Right atrium auricular region (tissue), 2 donors: ENCODE measurements around the gene PARP11. TPM values are rescaled to one million over a fixed set of nuclear protein-coding genes. Genes with fewer than 3 reads are reported as not detected.

Source experiments
- DNase-seq: peaks from one replicate; pipeline ENCODE4 v3.0.0-alpha.2; 2019; ENCODE audit warnings: low spot score
- H3K27ac ChIP-seq, 2 donors: fragments of 200-600 bp; sonication (generic); 1 replicate in 1 of 2; 2 replicates in 1 of 2; pipeline ENCODE4 v1.5.1; 2016 to 2019
- H3K27me3 ChIP-seq, 2 donors: fragments of 200-600 bp; sonication (generic); one replicate each; pipeline versions ENCODE4 v1.5.1 to v1.6.0; 2017 to 2019
- H3K36me3 ChIP-seq: fragments of 200-600 bp; sonication (generic); one replicate; pipeline ENCODE4 v1.5.1; 2016
- H3K4me1 ChIP-seq, 2 donors: fragments of 200-600 bp; sonication (generic); one replicate each; pipeline versions ENCODE4 v1.5.1 to v1.6.0; 2017 to 2019
- H3K4me3 ChIP-seq, 2 donors: fragments of 200-600 bp; sonication (generic); 1 replicate in 1 of 2; 2 replicates in 1 of 2; pipeline ENCODE4 v1.5.1; 2017 to 2019; ENCODE audit warnings: mild to moderate bottlenecking in 1 of 2, moderate library complexity in 1 of 2
- H3K9me3 ChIP-seq, 2 donors: fragments of 200-600 bp; sonication (generic); one replicate each; pipeline ENCODE4 v1.5.1; 2019
- total RNA-seq, 2 donors: library from RNA; depleted of rRNA; stranded (reverse); fragments of >200 nt; gene quantifications; one replicate each; pipeline ENCODE4 v1.1.0, GENCODE V29; 2016
- TF ChIP-seq, protein P1 (sequence below), 2 donors: fragments of 200-600 bp; sonication (generic); IDR thresholded peaks; one replicate each; pipeline ENCODE4 v1.5.1; 2019; ENCODE audit warnings: antibody characterized with exemption in 2 of 2

Gene PARP11
- total RNA-seq, 2 donors from 2014 or later, result 2.6 to 2.9 TPM

DNA sequence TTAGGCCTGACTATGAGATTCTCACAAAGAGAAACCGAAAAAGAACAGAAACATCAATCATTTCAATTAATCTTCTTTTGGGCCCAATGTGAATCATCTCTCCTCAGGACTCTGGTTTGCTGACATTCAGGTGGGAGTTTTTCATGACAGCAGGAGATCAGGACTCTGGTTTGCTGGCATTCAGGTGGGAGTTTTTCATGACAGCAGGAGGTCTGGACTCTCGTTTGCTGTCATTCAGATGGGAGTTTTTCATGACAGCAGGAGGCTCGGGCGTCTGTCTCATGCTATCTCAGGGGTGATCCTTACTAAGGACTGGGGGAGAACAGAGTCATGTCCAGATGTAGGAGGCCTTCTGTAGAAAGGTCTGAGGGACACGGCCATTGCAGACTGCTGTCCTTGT, 40.1 kb upstream of the PARP11 start:
- Histone ChIP-seq H3K27me3 (no peaks in the 10 kb centered on the region), H3K36me3 (no peaks in the 10 kb centered on the region), H3K4me1 (no peaks in the 10 kb centered on the region), H3K27ac (no peak overlapping the region), H3K4me3 (no peak overlapping the region), H3K9me3 (no peaks in the 10 kb centered on the region)
- no peak for DNase-seq
- TF ChIP-seq, protein P1, sequence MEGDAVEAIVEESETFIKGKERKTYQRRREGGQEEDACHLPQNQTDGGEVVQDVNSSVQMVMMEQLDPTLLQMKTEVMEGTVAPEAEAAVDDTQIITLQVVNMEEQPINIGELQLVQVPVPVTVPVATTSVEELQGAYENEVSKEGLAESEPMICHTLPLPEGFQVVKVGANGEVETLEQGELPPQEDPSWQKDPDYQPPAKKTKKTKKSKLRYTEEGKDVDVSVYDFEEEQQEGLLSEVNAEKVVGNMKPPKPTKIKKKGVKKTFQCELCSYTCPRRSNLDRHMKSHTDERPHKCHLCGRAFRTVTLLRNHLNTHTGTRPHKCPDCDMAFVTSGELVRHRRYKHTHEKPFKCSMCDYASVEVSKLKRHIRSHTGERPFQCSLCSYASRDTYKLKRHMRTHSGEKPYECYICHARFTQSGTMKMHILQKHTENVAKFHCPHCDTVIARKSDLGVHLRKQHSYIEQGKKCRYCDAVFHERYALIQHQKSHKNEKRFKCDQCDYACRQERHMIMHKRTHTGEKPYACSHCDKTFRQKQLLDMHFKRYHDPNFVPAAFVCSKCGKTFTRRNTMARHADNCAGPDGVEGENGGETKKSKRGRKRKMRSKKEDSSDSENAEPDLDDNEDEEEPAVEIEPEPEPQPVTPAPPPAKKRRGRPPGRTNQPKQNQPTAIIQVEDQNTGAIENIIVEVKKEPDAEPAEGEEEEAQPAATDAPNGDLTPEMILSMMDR (IDR thresholded peaks at IDR 0.05), result no peak

DNA sequence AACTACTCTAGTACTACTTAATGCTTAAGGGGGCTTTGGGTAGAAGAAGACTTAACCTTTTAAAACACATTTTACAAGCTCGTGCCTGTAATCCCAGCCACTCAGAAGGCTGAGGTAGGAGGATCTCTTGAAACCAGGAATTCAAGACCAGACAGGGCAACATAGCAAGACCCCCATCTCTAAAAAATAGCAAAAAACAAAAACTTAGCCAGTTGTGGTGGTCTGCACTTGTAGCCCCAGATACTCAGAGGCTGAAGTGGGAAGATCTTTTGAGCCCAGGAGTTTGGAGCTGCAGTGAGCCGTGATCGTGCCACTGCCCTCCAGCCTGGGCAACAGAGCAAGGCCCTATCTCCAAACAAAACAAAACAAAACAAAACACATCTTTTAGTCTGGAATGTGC, 39.7 kb upstream of the PARP11 start:
- no peaks in the 10 kb centered on the region for H3K4me1 ChIP-seq
- DNase-seq, result no peak
- H3K27ac ChIP-seq, result no peak overlapping the region
- no peaks in the 10 kb centered on the region for H3K9me3 ChIP-seq
- H3K4me3 ChIP-seq, result no peak overlapping the region
- TF ChIP-seq, protein P1 (IDR thresholded peaks at IDR 0.05), result no peak
- no peaks in the 10 kb centered on the region for H3K36me3 ChIP-seq
- no peaks in the 10 kb centered on the region for H3K27me3 ChIP-seq

DNA sequence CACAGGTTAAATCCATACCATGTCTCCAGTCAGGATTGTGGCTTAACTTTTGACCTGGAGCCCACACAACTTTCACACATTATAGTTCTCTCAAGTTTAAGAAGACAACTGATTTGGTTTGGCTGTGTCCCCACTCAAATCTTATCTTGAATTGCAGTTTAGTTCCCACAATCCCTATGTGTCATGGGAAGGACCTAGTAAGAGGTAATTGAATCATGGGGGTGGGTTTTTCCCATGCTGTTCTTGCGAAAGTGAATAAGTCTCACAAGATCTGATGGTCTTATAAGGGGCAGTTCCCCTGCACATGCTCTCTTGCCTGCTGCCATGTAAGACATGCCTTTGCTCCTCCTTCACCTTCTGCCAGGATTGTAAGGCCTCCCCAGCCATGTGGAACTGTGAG, 38.2 kb upstream of the PARP11 start:
- TF ChIP-seq, protein P1 (IDR thresholded peaks at IDR 0.05), result no peak
- Histone ChIP-seq H3K4me1 (no peaks in the 10 kb centered on the region), H3K27ac (no peak overlapping the region), H3K9me3 (no peaks in the 10 kb centered on the region), H3K36me3 (no peaks in the 10 kb centered on the region), H3K27me3 (no peaks in the 10 kb centered on the region), H3K4me3 (no peak overlapping the region)
- no peak for DNase-seq

DNA sequence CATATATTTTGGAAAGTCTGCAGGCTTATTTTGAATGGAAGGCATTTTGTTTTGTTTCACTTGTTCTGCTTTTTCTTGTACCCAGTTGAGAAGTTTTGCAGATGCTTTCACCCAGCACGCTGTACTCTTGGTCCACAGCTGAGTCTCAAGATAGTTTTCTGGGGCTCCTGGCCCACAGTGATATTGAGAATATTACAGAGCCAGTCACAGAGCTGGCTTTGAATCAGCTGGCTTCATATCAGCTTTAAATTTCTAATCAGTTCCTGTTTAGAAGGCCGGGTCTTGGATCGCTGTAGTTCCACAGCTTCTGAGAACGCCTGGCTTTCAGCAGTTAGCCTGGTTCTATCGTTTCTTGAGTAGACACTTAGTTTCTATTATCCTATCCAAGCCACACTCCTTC, 32.5 kb upstream of the PARP11 start:
- TF ChIP-seq, protein P1 (IDR thresholded peaks at IDR 0.05), result no peak
- Histone ChIP-seq H3K4me3 (no peak overlapping the region), H3K36me3 (no peaks in the 10 kb centered on the region), H3K9me3 (peaks cover 0 to 7% of the 10 kb centered on the region in 2 donors), H3K27ac (no peak overlapping the region), H3K4me1 (no peaks in the 10 kb centered on the region), H3K27me3 (no peaks in the 10 kb centered on the region)
- no peak for DNase-seq

DNA sequence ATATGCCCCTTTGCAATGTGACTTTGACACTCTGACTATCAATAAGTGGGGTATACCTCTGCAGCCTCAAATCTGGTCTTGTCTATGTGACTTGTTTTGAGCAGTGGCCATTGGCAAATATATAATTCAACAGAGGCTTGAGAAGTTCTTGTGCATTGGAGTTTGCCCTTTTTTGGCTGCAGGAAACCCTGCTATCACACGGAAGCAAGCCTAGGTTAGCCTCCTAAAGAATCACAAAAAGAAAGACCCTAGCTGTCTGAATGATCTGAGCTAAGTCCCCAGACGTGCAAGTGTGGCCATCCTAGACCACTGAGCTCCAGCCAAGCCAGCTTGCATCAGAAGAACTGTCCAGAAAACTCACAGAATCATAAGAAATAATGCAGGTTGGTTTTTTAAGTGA, 31.8 kb upstream of the PARP11 start:
- no peaks in the 10 kb centered on the region for H3K4me1 ChIP-seq
- H3K4me3 ChIP-seq, result no peak overlapping the region
- H3K27ac ChIP-seq, result no peak overlapping the region
- no peaks in the 10 kb centered on the region for H3K27me3 ChIP-seq
- H3K9me3 ChIP-seq, result peaks cover 0 to 7% of the 10 kb centered on the region in 2 donors
- no peaks in the 10 kb centered on the region for H3K36me3 ChIP-seq
- TF ChIP-seq, protein P1 (IDR thresholded peaks at IDR 0.05), result no peak
- DNase-seq, result no peak

DNA sequence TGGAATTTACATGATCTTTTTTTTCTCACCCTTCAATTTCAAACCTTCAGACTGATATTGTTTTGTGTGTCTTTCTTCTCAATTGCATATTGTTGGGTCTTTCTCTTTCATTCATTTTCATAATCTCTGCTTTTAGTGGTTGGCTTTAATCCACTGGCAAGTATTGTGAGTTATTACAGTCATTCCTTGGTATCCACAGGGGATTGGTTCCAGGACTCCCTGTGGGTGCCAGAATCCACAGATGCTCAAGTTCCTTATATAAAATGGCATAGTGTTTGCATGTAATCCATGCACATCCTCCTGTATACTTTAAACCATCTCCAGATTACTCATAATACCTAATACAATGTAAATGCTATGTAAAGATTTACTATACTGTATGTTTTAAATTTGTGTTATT, 29.7 kb upstream of the PARP11 start:
- DNase-seq, result no peak
- Histone ChIP-seq H3K27ac (no peak overlapping the region), H3K4me1 (no peaks in the 10 kb centered on the region), H3K9me3 (peaks cover 0 to 7% of the 10 kb centered on the region in 2 donors), H3K4me3 (no peak overlapping the region), H3K27me3 (no peaks in the 10 kb centered on the region), H3K36me3 (no peaks in the 10 kb centered on the region)
- TF ChIP-seq, protein P1 (IDR thresholded peaks at IDR 0.05), result no peak
